B cell (primary cell): ENCODE measurements around the gene FSCN2. TPM values are rescaled to one million over a fixed set of nuclear protein-coding genes. Genes with fewer than 3 reads are reported as not detected.
A peak's percentile ranks its signal among the peaks of the same experiment; 100 is the strongest.

Source experiments
- ATAC-seq: fragments of 200-7000 bp; cut with Tn5 transposase; one replicate; pipeline ENCODE4 v1.10.0; 2021; ENCODE audit warnings: low read depth, mild to moderate bottlenecking, moderate number of reproducible peaks, moderate library complexity
- CTCF ChIA-PET: fragments of 350-600 bp; sonication (Branson Sonifier 250); formaldehyde crosslinking; loops from one replicate; lab custom pipeline; 2021; ENCODE audit warnings: antibody characterized with exemption, inconsistent platforms; lab: Charles Lee
- POLR2A ChIA-PET: fragments of 350-600 bp; sonication (Branson Sonifier 250); formaldehyde crosslinking; loops from one replicate; lab custom pipeline; 2021; ENCODE audit warnings: antibody characterized with exemption; lab: Charles Lee
- DNase-seq: peaks from one replicate; pipeline ENCODE4 v3.0.0; 2013
- H2AFZ ChIP-seq: 2 replicates; pipeline ENCODE4 v1.6.1; 2012; ENCODE audit warnings: mild to moderate bottlenecking, low read depth, low read length; ENCODE audit not compliant: insufficient read depth, poor library complexity, severe bottlenecking
- H3K27ac ChIP-seq, 2 donors: 1 replicate in 1 of 2; 2 replicates in 1 of 2; pipeline ENCODE4 v1.5.1; 2012 to 2013; ENCODE audit warnings: low read length in 2 of 2, mild to moderate bottlenecking in 2 of 2, moderate library complexity in 1 of 2
- H3K27me3 ChIP-seq, 4 experiments: fragments of 200-600 bp in 1 of 4; sonication (generic) in 1 of 4; replicated peaks in 1 of 4; 1 replicate in 2 of 4; 2 replicates in 2 of 4; pipeline versions ENCODE4 v1.6.1 to v1.7.0; 2013 to 2016; ENCODE audit warnings: low read length in 3 of 4, mild to moderate bottlenecking in 2 of 4, mixed read lengths in 1 of 4, moderate library complexity in 1 of 4; ENCODE audit not compliant: insufficient read depth in 4 of 4, control insufficient read depth in 3 of 4; ENCODE audit errors: control extremely low read depth in 1 of 4
- H3K36me3 ChIP-seq, 2 experiments: replicated peaks in 1 of 2; 1 replicate in 1 of 2; 2 replicates in 1 of 2; pipeline versions ENCODE4 v1.6.1 to v1.7.1; 2013; ENCODE audit warnings: low read length in 1 of 2; ENCODE audit not compliant: insufficient read depth in 2 of 2, control insufficient read depth in 1 of 2; ENCODE audit errors: control extremely low read depth in 1 of 2, extremely low read depth in 1 of 2
- H3K4me1 ChIP-seq, 2 donors: fragments of 200-600 bp in 1 of 2; sonication (generic) in 1 of 2; 1 replicate in 1 of 2; 2 replicates in 1 of 2; pipeline versions ENCODE4 v1.5.1 to v1.6.1; 2013 to 2017; ENCODE audit warnings: low read length in 2 of 2; ENCODE audit not compliant: control insufficient read depth in 2 of 2, insufficient read depth in 2 of 2
- H3K4me2 ChIP-seq: replicated peaks from 2 replicates; pipeline ENCODE3; 2012; ENCODE audit warnings: mild to moderate bottlenecking, low read depth, low read length; ENCODE audit not compliant: poor library complexity, severe bottlenecking
- H3K4me3 ChIP-seq, 5 experiments: fragments of 200-600 bp in 1 of 5; sonication (generic) in 1 of 5; 1 replicate in 3 of 5; 2 replicates in 2 of 5; pipeline versions ENCODE4 v1.5.1 to v1.7.0; 2011 to 2016; ENCODE audit warnings: low read length in 4 of 5, mild to moderate bottlenecking in 4 of 5, low read depth in 2 of 5, control low read depth in 1 of 5, moderate library complexity in 1 of 5; ENCODE audit not compliant: insufficient read depth in 1 of 5; ENCODE audit errors: control extremely low read depth in 1 of 5, extremely low read depth in 1 of 5
- H3K79me2 ChIP-seq: fragments of 200-600 bp; sonication (generic); one replicate; pipeline ENCODE4 v1.6.0; 2016; ENCODE audit warnings: low read length; ENCODE audit not compliant: control insufficient read depth, insufficient read depth
- H3K9ac ChIP-seq: fragments of 200-600 bp; sonication (generic); 2 replicates; pipeline ENCODE4 v1.6.1; 2017; ENCODE audit warnings: mild to moderate bottlenecking, low read length, moderate library complexity
- H3K9me3 ChIP-seq, 3 donors: one replicate each; pipeline versions ENCODE4 v1.6.1 to v1.7.1; 2013; ENCODE audit warnings: low read length in 2 of 3; ENCODE audit not compliant: control insufficient read depth in 2 of 3, insufficient read depth in 1 of 3; ENCODE audit errors: control extremely low read depth in 1 of 3
- H4K20me1 ChIP-seq: 2 replicates; pipeline ENCODE4 v1.6.0; 2012; ENCODE audit warnings: mild to moderate bottlenecking, low read length; ENCODE audit not compliant: insufficient read depth, control insufficient read depth, poor library complexity, severe bottlenecking
- H3K27ac Mint-ChIP-seq: one replicate; pipeline ENCODE4 v1.8.0; 2021; ENCODE audit warnings: mixed read lengths
- H3K27me3 Mint-ChIP-seq: one replicate; pipeline ENCODE4 v1.8.0; 2021; ENCODE audit warnings: mixed read lengths
- H3K4me1 Mint-ChIP-seq: one replicate; pipeline ENCODE4 v1.8.0; 2021; ENCODE audit warnings: mixed read lengths
- H3K4me3 Mint-ChIP-seq: one replicate; pipeline ENCODE4 v1.8.0; 2021; ENCODE audit warnings: mixed read lengths
- H3K9me3 Mint-ChIP-seq: one replicate; pipeline ENCODE4 v1.8.0; 2022; ENCODE audit warnings: mixed read lengths; ENCODE audit not compliant: insufficient read depth
- CTCF ChIP-seq: fragments of 200-600 bp; IDR thresholded peaks from one replicate; pipeline ENCODE4 v1.8.0; 2022; ENCODE audit warnings: antibody characterized with exemption, mild to moderate bottlenecking
- EZH2 ChIP-seq: IDR thresholded peaks from 2 replicates; pipeline ENCODE4 v1.6.1; 2012; ENCODE audit warnings: borderline replicate concordance, low read depth, mild to moderate bottlenecking, moderate library complexity, low read length; ENCODE audit not compliant: insufficient read depth, poor library complexity, severe bottlenecking
- WGBS: methylation state at CpG from one replicate; pipeline ENCODE4 v1.1.5; 2013; ENCODE audit warnings: missing lambda C conversion rate; ENCODE audit not compliant: insufficient coverage; 5-methylcytosine and 5-hydroxymethylcytosine counted together
- intact Hi-C: fragments of 100-400 bp; cut with micrococcal nuclease; formaldehyde crosslinking; loops from one replicate; pipeline ENCODE4 v1.10.0; 2022
- polyA plus RNA-seq: library from polyadenylated mRNA; depleted of rRNA; stranded (reverse); fragments of >200 nt; gene quantifications from 2 replicates; pipeline ENCODE4 v1.2.3, GENCODE V29; 2012
- total RNA-seq, 2 donors: library from RNA; stranded (reverse); fragments of 120-200 nt in 1 of 2; gene quantifications; 1 replicate in 1 of 2; 2 replicates in 1 of 2; pipeline versions ENCODE4 v1.2.3 to v1.2.4, GENCODE V29; 2013 to 2022

The FSCN2 gene
- total and polyA plus RNA-seq, 2 donors (not counting 1 experiment from before 2014, with no cell fraction given) = 6.3 to 12.0 TPM

GRCh38 chr17:81558115-81558468 is 29.9 kb downstream of the FSCN2 start:
- CTCF ChIA-PET = interaction anchor here (1.6 to 1.8 kb wide), 2 partner anchors 20 to 39 kb away, joined by 4 to 5 read pairs; no protein-coding TSS in a partner anchor
- intact Hi-C loops = no loop called here
- H3K27me3 Mint-ChIP-seq = no peaks in the 10 kb centered on the region

More at GRCh38 chr17:81558115-81558468, 29.9 kb downstream of the FSCN2 start:
- WGBS = 98% methylated on average over 11 of the region's 12 CpGs
- no peak overlapping the region for H3K27ac Mint-ChIP-seq
- H3K9me3 Mint-ChIP-seq = no peaks in the 10 kb centered on the region
- Histone ChIP-seq H2AFZ (no peak overlapping the region), H3K9me3 (no peaks in the 10 kb centered on the region), H3K36me3 (peaks cover 0 to 31% of the 10 kb centered on the region in 2 experiments), H3K79me2 (peaks cover 26% of the 10 kb centered on the region), H3K9ac (no peak overlapping the region), H3K4me2 (no peak overlapping the region), H3K4me3 (no peak overlapping the region), H3K4me1 (peaks cover 41 to 55% of the 10 kb centered on the region in 2 donors), H3K27me3 (no peaks in the 10 kb centered on the region), H3K27ac (no peak overlapping the region), H4K20me1 (no peaks in the 10 kb centered on the region)
- H3K4me1 Mint-ChIP-seq = peaks cover 44% of the 10 kb centered on the region
- ATAC-seq = no peak
- DNase-seq = no peak
- TF ChIP-seq CTCF = no peak
- TF ChIP-seq EZH2 = no peak
- H3K4me3 Mint-ChIP-seq = peak overlapping the region; percentile 10
- POLR2A ChIA-PET = interaction anchor here (1.4 kb wide), 1 partner anchor 40 kb away, joined by 3 read pairs; no protein-coding TSS in a partner anchor
